ENCODE results near the gene ABCG1.

The ABCG1 gene

DNA sequence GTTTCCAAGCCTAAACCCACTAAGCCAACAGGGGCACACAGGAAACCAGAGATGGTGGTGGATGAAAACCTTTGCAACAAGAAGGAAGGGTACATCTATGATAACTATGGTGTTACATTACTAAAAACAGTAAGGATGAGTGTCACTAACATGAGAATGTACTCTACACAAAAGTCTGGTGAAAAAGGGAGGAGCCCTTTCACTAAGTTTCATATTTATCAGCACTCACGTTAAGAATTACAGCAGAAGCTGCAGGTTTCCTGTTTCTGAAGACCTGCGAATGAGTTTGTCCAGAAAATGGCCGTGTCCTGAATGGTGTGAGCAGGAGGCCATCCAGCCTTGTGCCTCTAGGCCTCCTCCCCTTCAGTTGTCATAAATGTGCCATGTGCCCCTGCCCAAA, 17.8 kb downstream of the ABCG1 start:
- H3K9ac ChIP-seq: no peak overlapping the region
- TF ChIP-seq, protein P1, sequence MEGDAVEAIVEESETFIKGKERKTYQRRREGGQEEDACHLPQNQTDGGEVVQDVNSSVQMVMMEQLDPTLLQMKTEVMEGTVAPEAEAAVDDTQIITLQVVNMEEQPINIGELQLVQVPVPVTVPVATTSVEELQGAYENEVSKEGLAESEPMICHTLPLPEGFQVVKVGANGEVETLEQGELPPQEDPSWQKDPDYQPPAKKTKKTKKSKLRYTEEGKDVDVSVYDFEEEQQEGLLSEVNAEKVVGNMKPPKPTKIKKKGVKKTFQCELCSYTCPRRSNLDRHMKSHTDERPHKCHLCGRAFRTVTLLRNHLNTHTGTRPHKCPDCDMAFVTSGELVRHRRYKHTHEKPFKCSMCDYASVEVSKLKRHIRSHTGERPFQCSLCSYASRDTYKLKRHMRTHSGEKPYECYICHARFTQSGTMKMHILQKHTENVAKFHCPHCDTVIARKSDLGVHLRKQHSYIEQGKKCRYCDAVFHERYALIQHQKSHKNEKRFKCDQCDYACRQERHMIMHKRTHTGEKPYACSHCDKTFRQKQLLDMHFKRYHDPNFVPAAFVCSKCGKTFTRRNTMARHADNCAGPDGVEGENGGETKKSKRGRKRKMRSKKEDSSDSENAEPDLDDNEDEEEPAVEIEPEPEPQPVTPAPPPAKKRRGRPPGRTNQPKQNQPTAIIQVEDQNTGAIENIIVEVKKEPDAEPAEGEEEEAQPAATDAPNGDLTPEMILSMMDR (conservative IDR thresholded peaks at IDR 0.05; ENCODE audit: low read depth, low read length): no peak
- no peaks in the 10 kb centered on the region for H3K27me3 ChIP-seq (ENCODE audit: insufficient read depth, low read depth)
- H3K79me2 ChIP-seq (ENCODE audit: insufficient read depth, low read depth): no peaks in the 10 kb centered on the region
- peak overlapping the region; percentile 26 for H3K4me2 ChIP-seq
- H3K36me3 ChIP-seq (ENCODE audit: insufficient read depth): no peaks in the 10 kb centered on the region
- no peak overlapping the region for H2AFZ ChIP-seq (ENCODE audit: low read depth)
- peaks cover 59% of the 10 kb centered on the region for H3K4me1 ChIP-seq (ENCODE audit: low read depth, poor library complexity, severe bottlenecking)
- no peak overlapping the region for H3K4me3 ChIP-seq (IDR thresholded peaks at IDR 0.05; ENCODE audit: insufficient read depth, low read depth, low read length)
- H3K27ac ChIP-seq: peak overlapping the region; percentile 18
- H4K20me1 ChIP-seq (ENCODE audit: insufficient read depth): no peaks in the 10 kb centered on the region

DNA sequence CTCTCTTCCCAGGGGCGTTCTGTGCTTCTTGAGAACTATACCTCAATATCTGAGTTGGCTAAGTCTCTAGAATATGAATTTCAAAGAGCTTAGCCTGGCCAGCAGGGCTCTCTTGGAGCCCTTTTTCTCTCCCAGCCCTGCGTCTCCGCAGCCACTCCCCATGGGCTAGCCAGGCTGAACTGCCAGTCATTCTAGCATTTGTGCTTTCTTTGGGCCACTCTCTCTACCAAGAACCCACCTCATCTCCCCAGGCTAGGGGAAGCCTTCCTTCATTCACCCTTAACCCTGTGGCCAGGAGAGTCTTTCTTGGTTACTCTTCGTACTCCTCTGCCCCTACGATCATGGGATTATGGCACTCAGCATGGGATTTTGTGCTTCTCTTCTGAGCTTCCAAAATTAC, 18.2 kb downstream of the ABCG1 start:
- Histone ChIP-seq H3K4me1 (ENCODE audit: low read depth, poor library complexity, severe bottlenecking) (peaks cover 54% of the 10 kb centered on the region), H4K20me1 (ENCODE audit: insufficient read depth) (no peaks in the 10 kb centered on the region), H2AFZ (ENCODE audit: low read depth) (no peak overlapping the region), H3K4me3 (IDR thresholded peaks at IDR 0.05; ENCODE audit: insufficient read depth, low read depth, low read length) (no peak overlapping the region), H3K36me3 (ENCODE audit: insufficient read depth) (no peaks in the 10 kb centered on the region), H3K27ac (0 out of 2 replicates have a peak overlapping the region, but pooled peaks have one; percentile 18), H3K4me2 (peak overlapping the region; percentile 26; the same call in 1 of the 2 replicates), H3K27me3 (ENCODE audit: insufficient read depth, low read depth) (no peaks in the 10 kb centered on the region), H3K9ac (no peak overlapping the region), H3K79me2 (ENCODE audit: insufficient read depth, low read depth) (no peaks in the 10 kb centered on the region)
- TF ChIP-seq, protein P1 (conservative IDR thresholded peaks at IDR 0.05; ENCODE audit: low read depth, low read length): no peak

GRCh38 chr21:42237577-42237976, 18.6 kb downstream of the ABCG1 start:
- Histone ChIP-seq H3K36me3 (ENCODE audit: insufficient read depth) (no peaks in the 10 kb centered on the region), H3K79me2 (ENCODE audit: insufficient read depth, low read depth) (no peaks in the 10 kb centered on the region), H3K27ac (no peak overlapping the region), H3K4me3 (IDR thresholded peaks at IDR 0.05; ENCODE audit: insufficient read depth, low read depth, low read length) (no peak overlapping the region), H2AFZ (ENCODE audit: low read depth) (no peak overlapping the region), H3K4me1 (ENCODE audit: low read depth, poor library complexity, severe bottlenecking) (peaks cover 50% of the 10 kb centered on the region), H4K20me1 (ENCODE audit: insufficient read depth) (no peaks in the 10 kb centered on the region), H3K27me3 (ENCODE audit: insufficient read depth, low read depth) (no peaks in the 10 kb centered on the region), H3K9ac (no peak overlapping the region), H3K4me2 (no peak overlapping the region)
- TF ChIP-seq, protein P1 (conservative IDR thresholded peaks at IDR 0.05; ENCODE audit: low read depth, low read length): no peak

- H3K27ac ChIP-seq: no peak overlapping the region
- H4K20me1 ChIP-seq (ENCODE audit: insufficient read depth): no peaks in the 10 kb centered on the region
These were observed 19.4 kb downstream of the ABCG1 start for GRCh38 chr21:42238185-42238934.

More at GRCh38 chr21:42238185-42238934, 19.4 kb downstream of the ABCG1 start:
- Histone ChIP-seq H2AFZ (ENCODE audit: low read depth) (no peak overlapping the region), H3K27me3 (ENCODE audit: insufficient read depth, low read depth) (no peaks in the 10 kb centered on the region), H3K4me1 (ENCODE audit: low read depth, poor library complexity, severe bottlenecking) (peaks cover 42% of the 10 kb centered on the region), H3K36me3 (ENCODE audit: insufficient read depth) (no peaks in the 10 kb centered on the region), H3K79me2 (ENCODE audit: insufficient read depth, low read depth) (no peaks in the 10 kb centered on the region), H3K9ac (no peak overlapping the region), H3K4me2 (no peak overlapping the region), H3K4me3 (IDR thresholded peaks at IDR 0.05; ENCODE audit: insufficient read depth, low read depth, low read length) (no peak overlapping the region)
- TF ChIP-seq, protein P1 (conservative IDR thresholded peaks at IDR 0.05; ENCODE audit: low read depth, low read length): no peak

All from KMS-11 (cell line).